ENCODE results near the gene NINL. TPM values are rescaled to one million over a fixed set of nuclear protein-coding genes. Genes with fewer than 3 reads are reported as not detected.

The NINL gene
- total RNA-seq, 2 experiments from 2014 or later: 2.1 to 2.3 TPM

DNA sequence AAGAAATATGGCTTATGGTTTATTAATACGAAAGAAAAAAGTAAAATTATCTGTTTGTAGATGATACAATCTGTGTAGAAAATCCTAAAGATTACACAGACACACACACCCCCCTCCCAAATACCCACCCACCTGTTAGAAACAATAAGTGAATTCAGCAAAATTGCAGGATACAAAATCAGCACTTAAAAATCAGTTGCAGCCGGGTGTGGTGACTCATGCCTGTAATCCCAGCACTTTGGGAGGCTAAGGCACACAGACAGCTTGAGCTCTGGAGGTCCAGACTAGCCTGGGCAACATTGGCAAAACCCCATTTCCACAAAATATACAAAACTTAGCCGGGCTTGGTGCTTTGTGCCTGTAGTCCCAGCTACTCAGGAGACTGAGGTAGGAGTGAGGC is 42.3 kb downstream of the NINL start:
- no peaks in the 10 kb centered on the region for H3K4me1 Mint-ChIP-seq
- CTCF ChIA-PET: no interaction called here
- H3K36me3 Mint-ChIP-seq: no peaks in the 10 kb centered on the region

DNA sequence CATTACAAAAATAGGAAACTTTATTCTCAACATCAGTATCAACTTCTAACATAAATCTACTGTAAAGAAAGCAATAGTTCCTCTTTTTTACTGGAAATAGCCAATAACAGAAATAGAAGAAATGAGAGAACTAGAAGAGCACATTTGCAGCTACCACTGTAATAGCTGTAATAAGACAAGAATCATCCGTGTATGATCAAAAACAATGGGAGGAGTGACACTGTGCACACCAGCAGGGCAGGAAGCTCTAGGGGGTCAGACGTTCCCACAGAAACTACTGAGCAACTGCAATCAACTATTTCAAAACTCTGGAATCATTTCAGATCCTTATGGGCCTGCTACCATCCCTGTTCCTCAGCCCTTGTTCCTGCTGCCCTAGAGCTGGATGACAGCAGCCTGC is 43.7 kb downstream of the NINL start:
- Mint-ChIP-seq H3K27ac (no peak overlapping the region), H3K4me1 (no peaks in the 10 kb centered on the region), H3K9me3 (ENCODE audit: low read depth) (no peaks in the 10 kb centered on the region), H3K36me3 (no peaks in the 10 kb centered on the region), H3K4me3 (no peak overlapping the region), H3K27me3 (peaks cover 3% of the 10 kb centered on the region)
- CTCF ChIA-PET: interaction anchor here (1.2 to 1.5 kb wide), 2 partner anchors 11 to 20 kb away, joined by 3 to 4 read pairs; no protein-coding TSS in a partner anchor
- ATAC-seq: no peak
- DNase-seq: no peak

More for the DNA sequence above, 42.3 kb downstream of the NINL start:
- Mint-ChIP-seq H3K27me3 (peaks cover 3% of the 10 kb centered on the region), H3K4me3 (no peak overlapping the region), H3K9me3 (ENCODE audit: low read depth) (no peaks in the 10 kb centered on the region), H3K27ac (no peak overlapping the region)
- ATAC-seq (no peak), DNase-seq (no peak)

GRCh38 chr20:25539742-25540672 is 45.3 kb downstream of the NINL start:
- no peak for ATAC-seq
- Mint-ChIP-seq H3K36me3 (no peaks in the 10 kb centered on the region), H3K27me3 (no peaks in the 10 kb centered on the region), H3K4me1 (no peaks in the 10 kb centered on the region), H3K27ac (no peak overlapping the region), H3K4me3 (no peak overlapping the region), H3K9me3 (ENCODE audit: low read depth) (no peaks in the 10 kb centered on the region)
- no peak for DNase-seq
- CTCF ChIA-PET: no interaction called here

DNA sequence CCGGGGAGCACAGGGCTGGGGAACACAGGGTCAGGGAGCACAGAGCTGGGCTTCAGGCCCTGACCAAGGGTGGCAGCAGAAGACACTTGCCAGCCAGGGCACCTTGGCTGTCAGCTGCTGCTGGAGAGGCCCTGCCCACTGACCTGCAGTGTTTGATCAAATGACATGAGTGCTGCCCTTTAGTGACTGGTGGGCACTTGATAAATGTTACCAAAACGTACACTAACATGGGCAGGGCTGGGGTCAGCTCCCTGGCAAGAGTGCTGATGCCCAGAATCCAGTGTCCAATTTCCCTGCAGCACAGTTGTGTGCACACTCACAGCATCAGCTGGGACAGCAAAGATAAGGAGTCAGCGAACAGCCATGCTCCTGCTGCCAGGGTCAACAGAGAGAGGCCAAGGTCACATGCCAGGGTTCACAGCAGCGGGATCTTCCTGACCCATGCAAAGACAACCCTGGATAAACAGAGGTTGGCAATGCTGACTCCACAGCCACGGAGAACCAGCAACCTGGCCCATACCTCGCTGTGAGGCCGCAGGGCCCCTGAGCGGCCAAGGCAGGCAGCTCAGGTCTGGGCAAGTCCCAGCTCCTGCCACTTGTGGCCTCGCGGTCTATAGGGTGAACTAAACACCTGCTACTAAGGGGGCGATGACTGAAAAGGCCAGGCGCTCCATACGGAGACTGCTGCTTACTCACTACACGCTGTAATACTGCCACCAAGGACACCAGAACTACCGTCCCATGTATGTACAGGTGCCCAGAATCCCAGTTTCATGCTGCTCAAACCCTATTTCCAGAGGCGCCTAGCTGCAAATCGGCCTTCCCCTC is 46.3 kb downstream of the NINL start:
- no peaks in the 10 kb centered on the region for H3K9me3 Mint-ChIP-seq (ENCODE audit: low read depth)
- no peak for ATAC-seq
- no peaks in the 10 kb centered on the region for H3K4me1 Mint-ChIP-seq
- H3K4me3 Mint-ChIP-seq: no peak overlapping the region
- no peak for DNase-seq
- CTCF ChIA-PET: no interaction called here
- no peak overlapping the region for H3K27ac Mint-ChIP-seq
- no peaks in the 10 kb centered on the region for H3K27me3 Mint-ChIP-seq
- H3K36me3 Mint-ChIP-seq: no peaks in the 10 kb centered on the region

DNA sequence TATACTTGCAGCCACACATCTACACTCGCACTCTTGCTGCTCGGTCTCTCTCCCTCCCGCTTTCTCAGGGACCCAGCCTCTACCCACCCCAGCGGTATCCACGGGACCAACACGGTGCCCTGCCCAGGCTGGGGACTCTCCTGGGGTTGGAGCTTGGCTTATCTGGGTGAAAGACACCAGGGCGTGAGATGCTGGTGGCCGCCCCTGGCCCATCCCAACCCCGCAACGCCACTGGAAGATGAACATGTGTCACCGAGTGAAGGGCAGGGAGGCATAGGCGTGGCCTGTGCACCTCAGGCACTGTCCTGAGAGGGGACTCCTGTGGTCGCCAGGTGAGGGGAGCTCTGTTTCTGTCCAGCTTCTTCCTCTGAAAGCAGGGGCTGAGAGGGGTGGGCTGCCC is 47.4 kb downstream of the NINL start:
- Mint-ChIP-seq H3K27ac (no peak overlapping the region), H3K4me3 (no peak overlapping the region)
- ATAC-seq: no peak

GRCh38 chr20:25535762-25536161 is 49.6 kb downstream of the NINL start:
- no peaks in the 10 kb centered on the region for H3K9me3 Mint-ChIP-seq (ENCODE audit: low read depth)
- no peaks in the 10 kb centered on the region for H3K27me3 Mint-ChIP-seq
- no peaks in the 10 kb centered on the region for H3K4me1 Mint-ChIP-seq
- ATAC-seq (no peak), DNase-seq (no peak)
- H3K4me3 Mint-ChIP-seq: no peak overlapping the region
- H3K36me3 Mint-ChIP-seq: no peaks in the 10 kb centered on the region
- H3K27ac Mint-ChIP-seq: no peak overlapping the region
- CTCF ChIA-PET: no interaction called here

More for the DNA sequence above, 47.4 kb downstream of the NINL start:
- Mint-ChIP-seq H3K9me3 (ENCODE audit: low read depth) (no peaks in the 10 kb centered on the region), H3K36me3 (no peaks in the 10 kb centered on the region), H3K27me3 (no peaks in the 10 kb centered on the region), H3K4me1 (no peaks in the 10 kb centered on the region)
- no peak for DNase-seq
- CTCF ChIA-PET: no interaction called here

DNA sequence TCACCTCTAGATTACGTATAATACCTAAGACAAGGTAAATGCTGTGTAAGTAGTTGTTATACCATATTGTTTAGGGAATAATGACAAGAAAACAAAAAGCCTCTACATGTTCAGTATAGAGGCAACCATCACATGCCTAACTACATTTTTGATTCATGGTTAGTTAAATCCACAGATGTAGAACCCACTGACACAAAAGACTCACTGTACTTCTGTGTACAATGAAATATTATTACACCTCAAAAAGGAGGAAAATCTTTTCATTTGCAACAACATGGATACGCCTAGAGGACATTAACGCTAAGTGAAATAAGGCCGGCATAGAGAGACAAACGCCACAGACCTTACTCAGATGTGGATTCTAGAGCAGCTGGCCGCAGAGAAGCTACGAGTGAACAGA is 50.5 kb downstream of the NINL start:
- Mint-ChIP-seq H3K4me1 (no peaks in the 10 kb centered on the region), H3K4me3 (no peak overlapping the region), H3K36me3 (no peaks in the 10 kb centered on the region), H3K27me3 (no peaks in the 10 kb centered on the region), H3K9me3 (ENCODE audit: low read depth) (no peaks in the 10 kb centered on the region), H3K27ac (no peak overlapping the region)
- CTCF ChIA-PET: no interaction called here
- DNase-seq (no peak), ATAC-seq (no peak)

- CTCF ChIA-PET: no interaction called here
- no peaks in the 10 kb centered on the region for H3K4me1 Mint-ChIP-seq
- no peak overlapping the region for H3K27ac Mint-ChIP-seq
These were observed 51.2 kb downstream of the NINL start for GRCh38 chr20:25533920-25534700.

GRCh38 chr20:25532971-25533391 is 52.4 kb downstream of the NINL start:
- H3K4me1 Mint-ChIP-seq: no peaks in the 10 kb centered on the region
- H3K27me3 Mint-ChIP-seq: no peaks in the 10 kb centered on the region
- H3K4me3 Mint-ChIP-seq: no peak overlapping the region
- H3K27ac Mint-ChIP-seq: no peak overlapping the region
- CTCF ChIA-PET: no interaction called here
- H3K9me3 Mint-ChIP-seq (ENCODE audit: low read depth): no peaks in the 10 kb centered on the region
- ATAC-seq (no peak), DNase-seq (no peak)
- no peaks in the 10 kb centered on the region for H3K36me3 Mint-ChIP-seq

More at GRCh38 chr20:25533920-25534700, 51.2 kb downstream of the NINL start:
- no peaks in the 10 kb centered on the region for H3K36me3 Mint-ChIP-seq
- ATAC-seq (no peak), DNase-seq (no peak)
- no peak overlapping the region for H3K4me3 Mint-ChIP-seq
- no peaks in the 10 kb centered on the region for H3K9me3 Mint-ChIP-seq (ENCODE audit: low read depth)
- no peaks in the 10 kb centered on the region for H3K27me3 Mint-ChIP-seq

GRCh38 chr20:25532015-25532751 is 53.1 kb downstream of the NINL start:
- no peak for ATAC-seq
- no peak overlapping the region for H3K4me3 Mint-ChIP-seq
- H3K27me3 Mint-ChIP-seq: no peaks in the 10 kb centered on the region
- no peaks in the 10 kb centered on the region for H3K36me3 Mint-ChIP-seq
- CTCF ChIA-PET: no interaction called here
- no peaks in the 10 kb centered on the region for H3K4me1 Mint-ChIP-seq
- H3K9me3 Mint-ChIP-seq (ENCODE audit: low read depth): no peaks in the 10 kb centered on the region
- H3K27ac Mint-ChIP-seq: no peak overlapping the region
- no peak for DNase-seq

GRCh38 chr20:25529295-25529951 is 55.9 kb downstream of the NINL start:
- no peaks in the 10 kb centered on the region for H3K4me1 Mint-ChIP-seq
- CTCF ChIA-PET: no interaction called here
- no peaks in the 10 kb centered on the region for H3K9me3 Mint-ChIP-seq (ENCODE audit: low read depth)
- H3K4me3 Mint-ChIP-seq: no peak overlapping the region
- no peak for DNase-seq
- H3K27me3 Mint-ChIP-seq: no peaks in the 10 kb centered on the region
- ATAC-seq: no peak
- H3K36me3 Mint-ChIP-seq: no peaks in the 10 kb centered on the region
- H3K27ac Mint-ChIP-seq: no peak overlapping the region

GRCh38 chr20:25527949-25528348 is 57.4 kb downstream of the NINL start:
- no peak overlapping the region for H3K4me3 Mint-ChIP-seq
- no peak for ATAC-seq
- DNase-seq: no peak
- CTCF ChIA-PET: no interaction called here
- no peaks in the 10 kb centered on the region for H3K9me3 Mint-ChIP-seq (ENCODE audit: low read depth)
- no peaks in the 10 kb centered on the region for H3K27me3 Mint-ChIP-seq
- no peaks in the 10 kb centered on the region for H3K36me3 Mint-ChIP-seq
- H3K4me1 Mint-ChIP-seq: no peaks in the 10 kb centered on the region
- H3K27ac Mint-ChIP-seq: no peak overlapping the region

Data from activated CD8-positive, alpha-beta memory T cell treated with anti-CD3 and anti-CD28 coated beads, Interleukin-2, amount 10 ng/mL, durations not matched to agents 7 days and 5 days (primary cell).